Measurements from ENCODE around the gene TBC1D12.
"Not testable (repeated sequence)": the region's sequence is repeated elsewhere in the genome, so short reads cannot be mapped to it uniquely, and the experiment has no call there.

The TBC1D12 gene

GRCh38 chr10:94402204-94402842, at the start of gene TBC1D12:
Gene TBC1D12, plus strand, starts transcription at chr10:94402541. Its CDS starts 73 bp downstream, at chr10:94402614.
- DNase-seq (ENCODE audit: low spot score), result peak; percentile 87

DNA sequence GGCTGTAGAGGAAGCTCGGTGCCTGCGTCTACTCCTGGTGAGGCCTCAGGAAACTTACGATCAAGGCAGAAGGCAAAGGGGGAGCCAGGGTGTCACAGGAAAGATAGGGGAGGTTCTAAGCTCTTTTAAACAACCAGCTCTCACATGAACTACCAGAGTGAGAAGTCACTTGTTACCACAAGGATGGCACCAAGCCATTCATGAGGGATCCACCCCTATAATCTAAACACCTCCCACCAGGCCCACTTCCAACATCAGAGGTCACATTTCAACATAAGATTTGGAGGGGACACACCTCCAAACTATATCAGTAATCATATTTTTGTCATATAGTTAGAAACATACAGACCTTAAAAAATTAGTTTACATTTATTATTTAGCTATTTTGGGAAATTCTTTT, 49.0 kb upstream of the TBC1D12 start:
- DNase-seq (ENCODE audit: low spot score), result no peak

DNA sequence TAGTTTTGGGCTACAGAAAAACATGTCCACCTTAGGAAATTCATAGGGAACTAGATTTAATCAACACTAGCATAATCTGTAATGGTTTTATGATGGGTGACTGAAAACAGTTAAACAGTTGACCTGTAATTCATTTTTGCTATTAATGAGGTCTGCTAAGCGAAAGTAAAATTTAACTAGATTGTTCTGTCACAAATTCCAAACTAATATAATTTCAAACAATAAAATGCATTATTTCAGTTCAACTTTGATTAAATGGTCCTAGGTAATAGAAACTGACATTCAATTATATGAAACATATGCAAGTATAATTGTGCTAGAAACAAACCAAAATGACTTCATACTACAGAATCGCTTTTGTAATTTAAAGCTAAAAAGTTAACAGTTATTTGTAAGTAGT, 46.5 kb upstream of the TBC1D12 start:
- no peak for DNase-seq (ENCODE audit: low spot score)

DNA sequence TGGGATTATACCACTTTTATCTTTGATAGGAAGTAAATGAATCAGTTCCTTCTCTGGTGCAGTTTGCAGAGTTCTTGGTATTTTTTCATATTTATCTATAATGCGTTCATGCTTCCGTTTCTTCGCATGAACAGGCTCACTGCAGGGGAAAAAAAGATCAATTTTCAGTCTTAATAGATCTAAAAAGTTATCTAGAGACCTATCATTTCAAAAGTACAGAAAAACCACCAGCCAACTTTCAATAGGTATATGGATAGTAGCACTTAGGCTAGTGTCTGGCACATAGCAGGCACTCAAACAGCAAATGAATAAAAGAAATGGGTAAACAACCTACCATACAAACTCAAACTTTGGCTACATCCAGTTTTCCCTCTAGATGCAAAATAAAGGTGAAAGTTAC, 45.1 kb upstream of the TBC1D12 start:
- DNase-seq (ENCODE audit: low spot score), result no peak

DNA sequence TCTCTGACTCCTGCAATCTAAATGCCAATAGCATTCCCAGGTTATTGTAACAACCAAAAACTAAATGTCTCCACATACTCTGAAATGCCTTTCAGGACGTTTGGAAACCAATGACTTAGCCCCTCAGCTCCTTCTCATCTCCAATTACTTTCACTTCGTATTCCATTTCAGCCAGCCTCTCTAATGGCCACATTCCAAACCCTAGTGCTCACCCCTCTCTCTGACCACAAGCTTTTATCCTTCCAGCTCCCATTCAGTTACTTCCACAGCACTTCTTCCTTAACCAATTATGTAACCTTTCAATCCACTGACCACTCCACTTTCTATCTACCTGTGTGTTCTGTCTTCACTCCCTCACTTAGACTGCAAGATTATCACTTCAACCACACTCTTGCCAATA, 43.9 kb upstream of the TBC1D12 start:
- no peak for DNase-seq (ENCODE audit: low spot score)

DNA sequence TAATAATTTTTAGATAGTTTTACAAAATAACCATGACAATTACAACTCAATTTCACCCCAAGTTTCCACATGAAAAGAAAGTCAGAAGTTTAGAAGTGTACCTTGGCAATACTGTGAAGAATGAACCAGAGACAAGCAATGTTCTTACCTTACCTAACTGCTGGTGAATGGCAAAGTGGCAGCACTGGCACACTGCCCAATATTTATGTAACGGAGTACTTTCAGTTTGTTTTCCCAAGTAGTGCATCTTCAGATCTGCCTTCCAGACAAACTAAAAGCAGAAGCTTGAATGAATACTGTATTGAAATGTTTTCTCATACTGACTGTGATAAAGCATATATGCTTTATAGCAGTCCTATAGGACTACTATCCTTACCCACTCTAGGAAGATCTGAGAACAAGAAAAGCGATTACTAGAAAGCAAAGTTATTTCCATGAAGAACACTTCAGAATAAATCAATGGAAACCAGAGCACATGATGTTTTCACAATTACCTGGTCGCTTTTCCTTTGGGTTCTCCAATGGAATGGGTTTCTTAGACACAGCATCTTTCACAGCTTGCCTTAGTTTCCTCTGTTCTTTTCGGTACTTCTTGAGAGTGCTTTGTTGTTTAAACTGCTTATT, 41.1 kb upstream of the TBC1D12 start:
- no peak for DNase-seq (ENCODE audit: low spot score)

DNA sequence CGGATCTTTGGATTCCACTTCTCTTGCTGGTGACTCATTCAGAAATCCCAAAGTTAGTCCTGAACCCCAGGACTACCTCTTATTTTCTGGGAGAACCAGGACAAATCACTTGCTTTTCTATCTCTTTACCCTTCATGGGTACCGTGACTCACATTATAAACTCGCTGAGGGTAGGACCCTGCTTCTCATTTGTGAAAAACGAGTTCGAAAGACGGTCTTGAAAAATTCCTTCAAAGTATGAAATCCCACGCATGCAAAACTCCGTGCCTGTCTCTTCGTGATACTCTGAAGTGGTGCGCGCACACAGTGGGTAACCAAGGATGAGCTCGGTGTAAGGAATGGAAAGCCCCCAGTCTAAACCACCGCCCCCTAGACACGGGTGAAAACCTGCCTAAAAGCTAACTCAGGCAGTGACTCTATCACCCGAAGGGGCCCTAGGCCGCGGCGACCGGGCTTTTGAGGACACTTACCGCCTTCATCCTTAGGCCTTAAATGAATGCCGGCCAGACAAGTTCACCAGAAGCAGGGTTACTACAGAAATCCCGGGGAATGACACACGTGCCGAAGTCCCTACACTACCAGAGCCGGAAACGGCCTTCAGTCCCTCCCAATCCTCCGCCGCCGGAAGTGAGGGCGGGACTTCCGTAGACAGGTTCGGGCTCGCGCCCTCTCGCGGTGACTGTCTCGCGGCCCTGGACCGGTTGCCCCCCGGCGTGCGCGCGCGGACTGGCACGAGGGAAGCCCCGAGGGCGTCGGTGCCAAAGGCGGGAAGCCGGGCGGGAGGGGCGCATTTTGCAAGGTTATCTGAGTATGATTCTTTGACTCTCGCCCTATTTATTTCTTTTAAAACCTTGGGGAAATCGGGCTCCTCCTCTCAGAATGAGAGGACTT, 39.7 kb upstream of the TBC1D12 start, which contains the start of gene NOC3L:
NOC3L (minus strand) TSS at position 580 of the 891 bp plus-strand sequence; CDS start at position 479, 101 bp downstream.
- peak; percentile 82 for DNase-seq (ENCODE audit: low spot score)

- no peak for DNase-seq (ENCODE audit: low spot score)
Measured at GRCh38 chr10:94363251-94363565, 39.1 kb upstream of the TBC1D12 start.

DNA sequence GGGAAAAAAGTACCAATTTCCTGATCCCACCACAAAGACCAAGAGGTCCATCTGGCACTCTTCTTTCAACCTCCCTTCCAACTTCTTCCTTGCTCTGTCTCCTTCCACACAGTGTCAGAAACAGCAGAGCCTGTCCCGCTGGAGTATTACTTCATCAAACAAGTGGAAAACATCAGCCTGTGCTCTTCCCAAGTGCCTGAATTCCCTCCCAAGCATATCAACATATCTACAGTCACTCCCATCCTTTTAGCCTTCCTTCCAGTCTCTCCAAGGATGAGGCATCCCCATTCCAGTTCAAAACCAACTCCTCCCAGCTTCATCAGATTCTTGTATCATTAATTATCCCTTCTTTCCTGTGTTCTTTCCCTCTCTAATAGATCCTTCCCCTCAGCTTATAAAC, 37.9 kb upstream of the TBC1D12 start:
- no peak for DNase-seq (ENCODE audit: low spot score)

DNA sequence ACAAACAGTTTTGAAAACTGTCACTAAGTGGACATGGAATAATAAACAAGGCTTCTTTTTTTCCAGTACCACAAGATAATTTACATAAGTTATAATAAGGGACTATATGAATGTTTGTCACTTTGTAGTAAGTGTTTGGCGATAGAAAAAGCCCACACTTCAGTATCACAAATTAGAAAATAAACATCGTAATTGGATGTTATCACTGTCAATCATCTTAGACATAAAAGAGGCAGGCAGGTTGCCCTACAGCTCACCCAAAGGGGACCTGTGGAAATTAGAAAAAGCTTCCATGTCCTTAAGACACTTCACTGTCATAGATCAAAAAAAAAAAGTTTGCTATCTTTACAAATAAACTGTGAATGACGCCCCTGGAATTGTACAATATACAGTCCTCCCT, 36.0 kb upstream of the TBC1D12 start:
- DNase-seq (ENCODE audit: low spot score), result no peak

- no peak for DNase-seq (ENCODE audit: low spot score)
Measured at GRCh38 chr10:94370501-94370900, 31.8 kb upstream of the TBC1D12 start.

DNA sequence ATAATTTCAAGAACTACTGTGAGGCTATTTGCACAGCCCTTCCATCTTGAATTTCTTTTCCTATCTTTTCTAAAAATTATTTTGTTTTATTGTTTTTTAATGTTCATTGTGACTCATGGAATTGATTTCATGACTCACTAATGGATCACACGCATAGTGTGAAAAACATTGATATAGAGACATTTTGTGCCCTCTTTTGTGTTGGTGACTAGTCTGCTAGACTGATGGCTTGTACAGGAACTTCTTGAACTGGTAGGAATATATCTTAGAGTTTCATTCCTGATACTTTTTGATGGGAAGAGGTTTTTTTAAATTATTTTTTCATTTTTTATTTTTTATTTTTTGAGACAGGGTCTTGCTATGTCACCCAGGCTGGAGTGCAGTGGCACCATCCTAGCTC, 27.0 kb upstream of the TBC1D12 start:
- no peak for DNase-seq (ENCODE audit: low spot score)

GRCh38 chr10:94376865-94377264, 25.5 kb upstream of the TBC1D12 start:
- no peak for DNase-seq (ENCODE audit: low spot score)

DNA sequence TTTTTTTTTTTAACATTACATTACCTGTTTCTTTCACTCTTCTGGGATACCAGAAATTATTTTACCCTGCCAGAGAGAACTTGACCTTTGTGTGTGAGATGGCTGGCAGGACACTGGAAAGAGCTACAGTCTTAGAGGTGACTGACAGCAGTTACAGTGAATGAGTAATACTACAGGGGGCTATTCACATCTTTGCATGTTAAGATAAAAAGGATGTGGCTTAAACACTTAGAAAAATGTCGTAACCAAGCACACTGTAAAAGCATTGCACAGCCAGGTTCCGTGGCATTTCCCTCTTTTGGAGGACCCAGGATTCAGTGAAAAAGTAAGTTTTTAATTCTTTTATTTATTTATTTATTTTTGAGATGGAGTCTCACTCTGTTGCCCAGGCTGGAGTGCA, 18.8 kb upstream of the TBC1D12 start:
- no peak for DNase-seq (ENCODE audit: low spot score)

DNA sequence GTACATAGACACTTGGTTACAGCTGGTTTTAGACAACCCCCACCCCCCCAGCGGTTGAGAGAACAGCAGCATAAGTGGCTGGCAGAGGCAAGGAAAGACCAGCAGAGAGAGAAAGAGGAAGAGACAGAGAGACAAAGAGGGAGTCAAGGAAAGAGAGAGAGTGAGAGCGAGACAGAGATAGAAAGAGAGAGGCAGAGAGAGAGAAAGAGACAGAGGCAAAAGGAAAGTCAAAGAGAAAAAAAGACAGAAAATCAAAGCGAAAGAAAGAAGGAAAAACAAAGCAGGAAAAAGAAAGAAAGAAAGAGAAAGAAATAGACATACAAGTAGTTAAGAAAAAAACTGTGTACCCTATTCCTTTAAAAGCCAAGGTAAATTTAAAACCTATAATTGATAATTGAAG, 16.6 kb upstream of the TBC1D12 start:
- not testable (repeated sequence) for DNase-seq (ENCODE audit: low spot score)

- not testable (repeated sequence) for DNase-seq (ENCODE audit: low spot score)
Measured at GRCh38 chr10:94392117-94392516, 10.2 kb upstream of the TBC1D12 start.

GRCh38 chr10:94397549-94398370, 4.6 kb upstream of the TBC1D12 start:
- peak; percentile 19 for DNase-seq (ENCODE audit: low spot score)

DNA sequence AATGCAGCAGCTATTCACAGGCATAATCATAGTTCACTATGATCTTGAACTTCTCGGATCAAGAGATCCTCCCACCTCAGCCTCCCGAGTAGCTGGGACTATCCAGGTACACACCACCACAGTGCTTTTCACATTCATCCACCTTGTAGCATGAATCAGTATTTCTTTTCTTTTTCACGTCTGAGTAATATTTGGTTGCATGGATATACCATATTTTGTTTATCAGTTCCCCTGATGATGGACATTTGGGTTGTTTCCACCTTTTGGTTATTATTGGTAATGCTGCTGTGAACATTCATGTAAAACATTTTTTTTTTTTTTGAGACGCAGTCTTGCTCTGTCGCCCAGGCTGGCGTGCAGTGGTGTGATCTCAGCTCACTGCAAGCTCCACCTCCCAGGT, 3.6 kb upstream of the TBC1D12 start:
- no peak for DNase-seq (ENCODE audit: low spot score)

GRCh38 chr10:94402843-94403379, 570 bp downstream of the TBC1D12 start:
- DNase-seq (ENCODE audit: low spot score), result peak; percentile 30

DNA sequence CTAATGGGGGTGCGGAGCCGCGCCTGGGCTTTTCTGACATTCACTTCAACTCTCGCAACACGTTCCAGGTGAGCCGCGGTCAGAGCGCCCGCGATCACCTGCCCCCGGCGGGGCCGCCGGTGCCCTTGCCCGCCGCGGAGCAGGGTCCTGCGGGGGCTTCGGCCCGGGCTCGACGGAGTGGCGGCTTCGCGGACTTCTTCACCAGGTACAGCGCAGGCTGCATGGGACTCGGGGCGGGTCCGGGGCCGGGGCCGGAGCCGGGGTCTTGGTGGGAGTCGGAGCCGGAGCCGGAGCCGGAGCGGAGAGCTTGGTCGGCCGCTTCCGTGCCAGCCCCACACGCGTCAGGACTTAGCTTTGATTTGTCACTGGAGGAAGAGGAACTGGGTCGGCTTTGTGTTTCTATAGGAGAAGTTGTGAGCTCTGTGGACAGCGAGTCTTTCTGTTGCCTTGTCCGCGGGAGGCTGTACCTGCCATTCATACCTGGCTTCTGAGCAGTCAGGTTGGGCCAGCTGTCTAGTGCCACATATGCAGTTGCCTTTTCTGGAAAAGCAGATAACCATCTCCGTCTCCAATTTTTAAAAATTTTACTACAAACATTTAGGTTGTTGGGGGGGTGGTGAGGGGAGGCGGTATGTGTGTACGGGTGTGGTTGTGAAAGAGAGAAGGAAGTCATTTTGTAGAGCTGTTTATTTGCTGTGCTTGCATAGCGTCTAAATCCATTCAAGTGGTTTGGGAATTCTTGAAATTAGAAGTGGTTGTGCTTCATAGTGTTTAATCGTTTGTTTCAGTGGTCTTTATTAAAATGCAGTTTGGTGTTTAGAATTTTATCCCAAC, 1.3 kb downstream of the TBC1D12 start:
- peak; percentile 37 for DNase-seq (ENCODE audit: low spot score)

- DNase-seq (ENCODE audit: low spot score), result peak; percentile 10
Measured at GRCh38 chr10:94405406-94405805, 3.1 kb downstream of the TBC1D12 start.

Data from HuH-7 (cell line).